NB4 (cell line): ENCODE measurements around the gene PPID.

Experiments used
- CTCF ChIP-seq: IDR thresholded peaks from one replicate; pipeline ENCODE4 v1.5.1; 2012; ENCODE audit warnings: low read depth, low read length
- MAX ChIP-seq: IDR thresholded peaks from 2 replicates; pipeline ENCODE4 v1.6.1; 2011; ENCODE audit warnings: low read depth, low read length
- MYC ChIP-seq: IDR thresholded peaks from 2 replicates; pipeline ENCODE4 v1.6.1; 2011; ENCODE audit warnings: low read depth, low read length
- POLR2A ChIP-seq: IDR thresholded peaks from 2 replicates; pipeline ENCODE4 v1.6.1; 2011; ENCODE audit warnings: mild to moderate bottlenecking; ENCODE audit not compliant: insufficient read length; ENCODE audit errors: extremely low read depth

GRCh38 chr4:158671915-158672806 lies 51.0 kb downstream of the PPID start, which contains the start of gene ETFDH:
- peak; percentile 35 for TF ChIP-seq CTCF
- peak; percentile 47 for TF ChIP-seq MAX
- peak; percentile 29 for TF ChIP-seq POLR2A
- peak; percentile 76 for TF ChIP-seq MYC
